Measurements from ENCODE around the gene PIK3CB.
"Not testable (repeated sequence)": the region's sequence is repeated elsewhere in the genome, so short reads cannot be mapped to it uniquely, and the experiment has no call there.

The PIK3CB gene

DNA sequence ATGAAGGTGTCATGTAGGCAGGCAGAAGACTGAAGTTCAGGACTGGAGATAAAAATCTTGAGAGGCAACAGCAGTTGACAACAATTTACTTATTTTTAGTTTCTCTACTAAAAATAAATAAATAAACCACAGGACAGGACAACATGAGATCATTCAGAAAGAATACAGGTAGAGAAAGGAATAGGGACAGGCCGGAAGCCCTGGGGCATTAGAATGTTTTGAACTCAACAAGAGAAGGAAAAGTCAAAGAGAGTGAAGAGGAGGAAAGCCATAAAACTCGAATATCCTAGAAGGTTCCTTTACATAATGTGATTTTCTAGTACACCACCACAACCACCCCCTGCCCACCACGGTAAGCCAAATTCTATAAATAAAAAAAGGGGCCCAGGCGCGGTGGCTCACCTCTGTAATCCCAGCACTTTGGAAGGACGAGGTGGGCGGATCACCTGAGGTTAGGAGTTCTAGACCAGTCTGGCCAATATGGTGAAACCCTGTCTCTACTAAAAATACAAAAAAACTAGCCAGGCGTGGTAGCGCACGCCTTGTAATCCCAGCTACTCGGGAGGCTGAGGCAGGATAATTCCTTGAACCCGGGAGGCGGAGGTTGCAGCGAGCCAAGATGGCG, 4.7 kb downstream of the PIK3CB start:
- TF ChIP-seq, protein P1, sequence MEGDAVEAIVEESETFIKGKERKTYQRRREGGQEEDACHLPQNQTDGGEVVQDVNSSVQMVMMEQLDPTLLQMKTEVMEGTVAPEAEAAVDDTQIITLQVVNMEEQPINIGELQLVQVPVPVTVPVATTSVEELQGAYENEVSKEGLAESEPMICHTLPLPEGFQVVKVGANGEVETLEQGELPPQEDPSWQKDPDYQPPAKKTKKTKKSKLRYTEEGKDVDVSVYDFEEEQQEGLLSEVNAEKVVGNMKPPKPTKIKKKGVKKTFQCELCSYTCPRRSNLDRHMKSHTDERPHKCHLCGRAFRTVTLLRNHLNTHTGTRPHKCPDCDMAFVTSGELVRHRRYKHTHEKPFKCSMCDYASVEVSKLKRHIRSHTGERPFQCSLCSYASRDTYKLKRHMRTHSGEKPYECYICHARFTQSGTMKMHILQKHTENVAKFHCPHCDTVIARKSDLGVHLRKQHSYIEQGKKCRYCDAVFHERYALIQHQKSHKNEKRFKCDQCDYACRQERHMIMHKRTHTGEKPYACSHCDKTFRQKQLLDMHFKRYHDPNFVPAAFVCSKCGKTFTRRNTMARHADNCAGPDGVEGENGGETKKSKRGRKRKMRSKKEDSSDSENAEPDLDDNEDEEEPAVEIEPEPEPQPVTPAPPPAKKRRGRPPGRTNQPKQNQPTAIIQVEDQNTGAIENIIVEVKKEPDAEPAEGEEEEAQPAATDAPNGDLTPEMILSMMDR (IDR thresholded peaks at IDR 0.05; ENCODE audit: extremely low read depth, missing control alignments) = no peak
- no peak for DNase-seq (ENCODE audit: low spot score)

DNA sequence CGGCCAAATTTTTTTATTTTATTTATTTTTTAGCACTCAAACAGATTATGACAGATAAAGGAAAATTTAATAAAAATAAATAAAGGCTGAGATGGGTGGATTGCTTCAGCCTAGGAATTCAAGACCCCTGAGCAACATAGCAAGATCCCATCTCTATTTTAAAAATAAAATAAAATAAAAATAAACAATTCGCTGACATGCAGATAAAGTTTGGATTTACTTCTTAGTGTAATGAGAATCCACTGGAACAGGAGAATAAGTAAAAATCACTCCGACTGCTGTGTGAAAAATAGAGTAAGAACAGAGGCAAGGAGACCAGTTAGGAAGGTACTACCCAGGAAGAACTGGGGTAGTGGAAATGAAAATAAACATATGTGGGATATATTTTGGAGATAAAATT, 5.6 kb downstream of the PIK3CB start:
- TF ChIP-seq, protein P1 (IDR thresholded peaks at IDR 0.05; ENCODE audit: extremely low read depth, missing control alignments) = no peak
- DNase-seq (ENCODE audit: low spot score) = no peak

DNA sequence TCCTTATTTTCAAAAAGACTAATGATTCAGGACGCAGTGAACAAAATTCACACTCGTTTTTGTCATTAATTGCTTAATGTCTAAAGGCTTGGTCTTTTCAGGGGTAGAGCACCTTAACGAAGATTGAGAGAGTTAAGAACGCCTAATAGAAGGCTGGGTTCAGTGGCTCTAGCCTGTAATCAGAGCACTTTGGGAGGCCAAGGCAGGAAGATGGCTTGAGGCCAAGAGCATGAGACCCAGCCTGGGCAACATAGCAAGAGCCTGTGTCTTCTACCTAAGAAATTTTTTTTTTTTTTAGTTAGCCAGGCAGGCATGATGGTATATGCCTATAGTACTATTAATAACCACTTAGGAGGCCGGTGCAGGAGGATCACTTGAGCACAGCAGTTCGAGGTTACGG, 7.5 kb downstream of the PIK3CB start:
- TF ChIP-seq, protein P1 (IDR thresholded peaks at IDR 0.05; ENCODE audit: extremely low read depth, missing control alignments) = no peak
- DNase-seq (ENCODE audit: low spot score) = no peak

DNA sequence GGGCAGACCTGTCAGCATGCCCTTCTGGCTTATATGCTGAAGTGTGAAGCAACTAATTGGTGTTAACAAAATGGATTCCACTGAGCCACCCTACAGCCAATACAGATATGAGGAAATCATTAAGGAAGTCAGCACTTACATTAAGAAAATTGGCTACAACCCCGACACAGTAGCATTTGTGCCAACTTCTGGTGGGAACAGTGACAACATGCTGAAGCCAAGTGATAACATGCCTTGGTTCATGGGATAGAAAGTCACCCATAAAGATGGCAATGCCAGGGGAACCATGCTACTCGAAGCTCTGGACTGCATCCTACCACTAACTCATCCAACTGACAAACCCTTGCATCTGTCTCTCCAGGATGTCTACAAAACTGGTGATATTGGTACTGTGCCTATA, 9.4 kb downstream of the PIK3CB start:
- no peak for DNase-seq (ENCODE audit: low spot score)
- TF ChIP-seq, protein P1 (IDR thresholded peaks at IDR 0.05; ENCODE audit: extremely low read depth, missing control alignments) = no peak

DNA sequence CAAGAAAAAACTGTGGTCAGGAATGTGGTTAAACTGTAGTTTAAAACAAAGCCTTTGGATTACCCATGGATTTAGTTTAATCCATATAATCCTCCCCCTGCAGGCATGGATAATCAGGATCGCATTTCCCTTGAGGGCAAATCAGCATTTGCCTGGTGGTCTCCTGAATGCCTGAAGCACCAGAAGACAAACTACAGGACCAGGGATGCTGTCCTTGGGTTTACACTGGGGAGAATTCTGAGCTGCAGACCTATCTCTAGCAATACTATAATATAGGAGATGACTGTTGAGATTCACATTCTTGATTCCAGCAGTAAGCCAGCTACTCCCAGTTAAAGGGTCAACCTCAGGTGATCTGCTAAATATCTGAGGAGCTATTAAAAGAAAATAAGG, 10.6 kb downstream of the PIK3CB start:
- TF ChIP-seq, protein P1 (IDR thresholded peaks at IDR 0.05; ENCODE audit: extremely low read depth, missing control alignments) = no peak
- DNase-seq (ENCODE audit: low spot score) = no peak

DNA sequence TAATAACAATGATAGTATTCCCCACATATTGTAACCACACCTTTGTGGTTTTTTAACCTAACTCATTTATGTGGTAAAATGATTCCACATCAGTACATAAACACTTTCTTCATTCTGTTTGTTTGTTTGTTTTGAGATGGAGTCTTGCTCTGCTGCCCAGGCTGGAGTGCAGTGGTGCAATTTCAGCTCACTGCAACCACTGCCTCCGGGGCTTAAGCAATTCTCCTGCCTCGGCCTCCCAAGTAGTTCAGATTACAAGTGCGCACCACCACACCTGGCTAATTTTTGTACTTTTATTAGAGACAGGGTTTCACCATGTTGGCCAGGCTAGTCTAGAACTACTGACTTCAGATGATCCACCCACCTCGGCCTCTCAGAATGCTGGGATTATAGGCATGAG, 14.3 kb downstream of the PIK3CB start:
- DNase-seq (ENCODE audit: low spot score) = not testable (repeated sequence)

DNA sequence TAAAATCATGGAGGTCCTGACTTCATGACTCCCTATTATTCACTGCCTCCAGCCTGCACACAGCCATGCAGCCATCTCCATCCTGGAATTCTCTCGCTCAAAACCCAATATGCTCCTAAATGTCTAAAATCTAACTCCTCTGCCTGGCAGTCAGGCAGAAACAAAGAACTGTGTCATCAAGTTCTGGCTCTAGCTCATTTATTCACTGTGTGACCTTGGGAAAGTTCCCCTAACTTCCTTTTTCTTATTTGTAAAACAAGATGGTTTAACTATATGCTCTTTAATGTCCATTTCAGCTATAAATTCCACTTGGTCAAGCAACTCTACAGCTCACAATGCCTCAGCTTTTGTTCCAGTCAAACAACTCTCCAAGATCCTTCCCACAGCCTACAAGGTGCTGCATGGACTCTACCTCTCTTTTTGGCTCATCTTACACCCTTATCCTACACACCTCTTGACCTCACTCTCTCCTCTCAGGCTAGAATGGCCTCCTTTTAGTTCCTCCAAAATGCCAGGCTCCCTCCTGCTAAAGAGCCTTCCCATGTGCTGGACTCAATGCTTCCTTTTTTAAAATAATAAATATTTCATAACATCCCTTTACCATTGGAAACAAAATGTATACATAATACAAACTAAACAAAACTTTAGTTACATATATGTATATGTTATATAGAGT, 16.4 kb downstream of the PIK3CB start:
- TF ChIP-seq, protein P1 (IDR thresholded peaks at IDR 0.05; ENCODE audit: extremely low read depth, missing control alignments) = no peak
- no peak for DNase-seq (ENCODE audit: low spot score)

DNA sequence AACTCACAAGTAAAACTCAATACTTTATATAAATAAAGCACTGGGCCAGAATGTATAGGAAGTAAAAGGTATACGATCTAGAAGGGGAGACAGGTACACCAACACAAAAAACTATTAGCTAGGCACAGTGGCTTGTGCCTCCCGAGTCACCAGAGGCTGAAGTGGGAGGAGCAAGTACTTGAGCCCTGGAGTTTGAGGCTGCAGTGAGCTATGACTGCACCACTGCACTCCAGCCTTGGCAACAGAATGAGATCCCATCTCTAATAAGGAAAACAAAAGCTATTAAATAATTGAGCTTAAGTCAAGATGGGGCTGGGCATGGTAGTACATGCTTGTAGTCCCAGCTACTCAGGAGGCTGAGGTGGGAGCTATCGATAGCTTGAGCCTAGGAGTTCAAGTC, 17.0 kb downstream of the PIK3CB start:
- no peak for DNase-seq (ENCODE audit: low spot score)
- TF ChIP-seq, protein P1 (IDR thresholded peaks at IDR 0.05; ENCODE audit: extremely low read depth, missing control alignments) = no peak
